Activated CD4-positive, alpha-beta T cell treated with anti-CD3 and anti-CD28 coated beads, Interleukin-2, amount 50 U/mL, for 4 hours (primary cell): Measurements from ENCODE around the gene PARM1.

ENCODE experiments used
- DNase-seq, 2 experiments: peaks; one replicate each; pipeline ENCODE4 v3.0.0-alpha.2; 2020

PARM1 gene

DNA sequence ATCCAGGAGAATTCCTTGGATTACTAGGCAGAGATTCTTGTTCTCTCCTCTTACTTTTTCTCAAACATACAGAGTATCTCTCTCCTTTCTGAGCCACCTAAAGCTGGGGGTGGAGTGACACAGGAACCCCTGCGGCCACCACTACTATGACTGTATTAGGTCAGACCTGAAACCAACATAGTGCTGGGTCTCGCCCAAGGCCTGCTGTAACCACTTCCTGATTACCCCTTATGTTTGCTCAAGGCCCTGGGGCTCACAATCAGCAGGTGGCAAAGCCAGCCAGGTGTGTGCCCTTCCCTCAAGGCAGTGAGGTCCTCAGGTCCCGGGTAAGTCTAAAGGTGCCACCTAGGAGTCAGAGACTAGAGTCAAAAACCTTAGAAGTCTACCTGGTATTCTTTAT, 166.4 kb downstream of the PARM1 start:
- no peak for DNase-seq
